Parathyroid adenoma (tissue), 2 donors: ENCODE data around the gene ASPSCR1.

ENCODE experiments used
- H2AFZ ChIP-seq: fragments of 300-600 bp; sonication (generic); one replicate; pipeline ENCODE4 v1.7.0; 2017; ENCODE audit warnings: antibody characterized with exemption, mild to moderate bottlenecking
- H3K27ac ChIP-seq: fragments of 300-600 bp; sonication (generic); one replicate; pipeline ENCODE4 v1.7.0; 2017
- H3K27me3 ChIP-seq: fragments of 300-600 bp; sonication (generic); one replicate; pipeline ENCODE4 v1.7.0; 2017; ENCODE audit warnings: low read length; ENCODE audit not compliant: control insufficient read depth, insufficient read depth
- H3K36me3 ChIP-seq: fragments of 300-600 bp; sonication (generic); one replicate; pipeline ENCODE4 v1.7.0; 2017; ENCODE audit warnings: low read length; ENCODE audit not compliant: control insufficient read depth, insufficient read depth
- H3K4me1 ChIP-seq: fragments of 300-600 bp; sonication (generic); one replicate; pipeline ENCODE4 v1.7.0; 2017; ENCODE audit warnings: control low read depth
- H3K4me2 ChIP-seq: fragments of 300-600 bp; sonication (generic); one replicate; pipeline ENCODE4 v1.7.0; 2017; ENCODE audit warnings: low read length
- H3K4me3 ChIP-seq: fragments of 300-600 bp; sonication (generic); one replicate; pipeline ENCODE4 v1.7.0; 2017; ENCODE audit warnings: low read depth, low read length
- H3K79me2 ChIP-seq: fragments of 300-600 bp; sonication (generic); one replicate; pipeline ENCODE4 v1.7.0; 2017; ENCODE audit warnings: control low read depth
- H3K9ac ChIP-seq: fragments of 300-600 bp; sonication (generic); one replicate; pipeline ENCODE4 v1.7.0; 2017; ENCODE audit warnings: mild to moderate bottlenecking
- H3K9me3 ChIP-seq: fragments of 300-600 bp; sonication (generic); one replicate; pipeline ENCODE4 v1.7.0; 2017; ENCODE audit warnings: low read length; ENCODE audit not compliant: control insufficient read depth
- TF ChIP-seq, protein P1 (sequence below): fragments of 300-600 bp; sonication (generic); IDR thresholded peaks from one replicate; pipeline ENCODE4 v1.7.0; 2017; ENCODE audit warnings: antibody characterized with exemption, mild to moderate bottlenecking
- donor health status: primary hyperparathyroidism.

Gene ASPSCR1

GRCh38 chr17:82009413-82009812 is 32.0 kb downstream of the ASPSCR1 start:
- Histone ChIP-seq H3K79me2 (no peaks in the 10 kb centered on the region), H2AFZ (no peak overlapping the region), H3K4me3 (no peak overlapping the region), H3K27ac (no peak overlapping the region), H3K4me2 (no peak overlapping the region), H3K9me3 (no peaks in the 10 kb centered on the region), H3K36me3 (no peaks in the 10 kb centered on the region), H3K27me3 (no peaks in the 10 kb centered on the region), H3K4me1 (no peaks in the 10 kb centered on the region), H3K9ac (no peak overlapping the region)
- TF ChIP-seq, protein P1, sequence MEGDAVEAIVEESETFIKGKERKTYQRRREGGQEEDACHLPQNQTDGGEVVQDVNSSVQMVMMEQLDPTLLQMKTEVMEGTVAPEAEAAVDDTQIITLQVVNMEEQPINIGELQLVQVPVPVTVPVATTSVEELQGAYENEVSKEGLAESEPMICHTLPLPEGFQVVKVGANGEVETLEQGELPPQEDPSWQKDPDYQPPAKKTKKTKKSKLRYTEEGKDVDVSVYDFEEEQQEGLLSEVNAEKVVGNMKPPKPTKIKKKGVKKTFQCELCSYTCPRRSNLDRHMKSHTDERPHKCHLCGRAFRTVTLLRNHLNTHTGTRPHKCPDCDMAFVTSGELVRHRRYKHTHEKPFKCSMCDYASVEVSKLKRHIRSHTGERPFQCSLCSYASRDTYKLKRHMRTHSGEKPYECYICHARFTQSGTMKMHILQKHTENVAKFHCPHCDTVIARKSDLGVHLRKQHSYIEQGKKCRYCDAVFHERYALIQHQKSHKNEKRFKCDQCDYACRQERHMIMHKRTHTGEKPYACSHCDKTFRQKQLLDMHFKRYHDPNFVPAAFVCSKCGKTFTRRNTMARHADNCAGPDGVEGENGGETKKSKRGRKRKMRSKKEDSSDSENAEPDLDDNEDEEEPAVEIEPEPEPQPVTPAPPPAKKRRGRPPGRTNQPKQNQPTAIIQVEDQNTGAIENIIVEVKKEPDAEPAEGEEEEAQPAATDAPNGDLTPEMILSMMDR = no peak

- Histone ChIP-seq H3K4me3 (no peak overlapping the region), H3K4me1 (no peaks in the 10 kb centered on the region), H3K79me2 (no peaks in the 10 kb centered on the region), H3K27me3 (no peaks in the 10 kb centered on the region), H3K36me3 (no peaks in the 10 kb centered on the region), H3K9me3 (no peaks in the 10 kb centered on the region), H2AFZ (no peak overlapping the region), H3K27ac (no peak overlapping the region), H3K4me2 (no peak overlapping the region), H3K9ac (no peak overlapping the region)
- TF ChIP-seq, protein P1 = no peak
Measured at GRCh38 chr17:82010575-82011525, 33.4 kb downstream of the ASPSCR1 start.

- Histone ChIP-seq H3K4me2 (no peak overlapping the region), H2AFZ (no peak overlapping the region), H3K9ac (no peak overlapping the region), H3K4me3 (no peak overlapping the region), H3K79me2 (no peaks in the 10 kb centered on the region), H3K4me1 (no peaks in the 10 kb centered on the region), H3K9me3 (no peaks in the 10 kb centered on the region), H3K27ac (no peak overlapping the region), H3K36me3 (no peaks in the 10 kb centered on the region), H3K27me3 (no peaks in the 10 kb centered on the region)
- TF ChIP-seq, protein P1 = no peak
Measured at GRCh38 chr17:82011617-82012187, 34.3 kb downstream of the ASPSCR1 start.

- no peaks in the 10 kb centered on the region for H3K79me2 ChIP-seq
- H3K9me3 ChIP-seq = no peaks in the 10 kb centered on the region
- H3K4me3 ChIP-seq = no peak overlapping the region
- H3K9ac ChIP-seq = no peak overlapping the region
- H3K27me3 ChIP-seq = no peaks in the 10 kb centered on the region
- no peak overlapping the region for H3K4me2 ChIP-seq
- no peak overlapping the region for H3K27ac ChIP-seq
- no peak overlapping the region for H2AFZ ChIP-seq
- H3K4me1 ChIP-seq = no peaks in the 10 kb centered on the region
- TF ChIP-seq, protein P1 = no peak
- no peaks in the 10 kb centered on the region for H3K36me3 ChIP-seq
Measured at GRCh38 chr17:82012261-82012639, 34.8 kb downstream of the ASPSCR1 start.
